ENCODE measurements around the gene LENG1. TPM values are rescaled to one million over a fixed set of nuclear protein-coding genes. Genes with fewer than 3 reads are reported as not detected.

The LENG1 gene
- total and polyA plus RNA-seq, 9 of the 15 experiments (the other 6 are each of a cell fraction or from before 2014, with no cell fraction given): 0.30 to 10.5 (median 4.7) TPM

- DNase-seq (ENCODE audit: extremely low read depth in 1 of 4, low spot score in 3 of 4) (peak in 1 of 4 experiments; percentile 4), ATAC-seq (no peak), FAIRE-seq (no peak)
- Histone ChIP-seq H3K27ac (ENCODE audit: extremely low read depth, low read depth, low read length) (no peak overlapping the region), H3K4me3 (no peak overlapping the region), H3K9me1 (ENCODE audit: control insufficient read depth, insufficient read depth, low read length) (peaks cover 3% of the 10 kb centered on the region), H3K36me3 (ENCODE audit: control insufficient read depth, insufficient read depth, low read length) (peaks cover 64% of the 10 kb centered on the region; the same call in 2 of the 3 replicates), H4K20me1 (replicated peaks; ENCODE audit: control insufficient read depth, insufficient read depth, low read length) (no peaks in the 10 kb centered on the region; the same call in 1 of the 2 replicates), H3K79me2 (ENCODE audit: control insufficient read depth, insufficient read depth, low read length) (peaks cover 4% of the 10 kb centered on the region; the same call in 1 of the 3 replicates), H3K9ac (ENCODE audit: insufficient read depth in 1 of 2, low read depth in 2 of 2, low read length in 2 of 2) (peak overlapping the region in 1 of 2 experiments; percentile 35; a peak in 1 of 4 replicates), H3K4me2 (ENCODE audit: insufficient read depth, low read length) (no peak overlapping the region), H2AFZ (ENCODE audit: low read depth, low read length) (no peak overlapping the region), H3K27me3 (ENCODE audit: control insufficient read depth in 2 of 2, insufficient read depth in 2 of 2, low read length in 2 of 2) (no peaks in the 10 kb centered on the region), H3K4me1 (replicated peaks in 1 of 2; ENCODE audit: control insufficient read depth in 2 of 2, insufficient read depth in 2 of 2, low read length in 2 of 2) (peaks cover 0 to 11% of the 10 kb centered on the region in 2 experiments; a peak in 2 of 5 replicates), H3K9me3 (replicated peaks; ENCODE audit: control insufficient read depth, insufficient read depth, low read depth, low read length) (no peaks in the 10 kb centered on the region)
- ChIA-PET POLR2A (interaction anchor here (0.9 to 1.7 kb wide), 3 partner anchors 9 to 28 kb away, joined by 3 to 10 read pairs (median 4); partner anchors contain the start of gene MBOAT7), CTCF (ENCODE audit: low intra/inter-chr PET ratio) (no interaction called here)
- WGBS (ENCODE audit: insufficient coverage, low coverage, missing lambda C conversion rate): 83% methylated on average over 4 of the region's 37 CpGs
- BruUV-seq (replicated peaks): no TSS peak
- intact Hi-C loops (cut with micrococcal nuclease) (no loop called here), in situ Hi-C loops (cut with MboI) (no loop called here)
- peak; percentile 33; the same call in 1 of the 2 replicates for TF ChIP-seq POLR2G (IDR thresholded peaks at IDR 0.05; ENCODE audit: low read depth, low read length)
- TF ChIP-seq NFRKB (IDR thresholded peaks at IDR 0.05; ENCODE audit: low read depth): no peak
- TF ChIP-seq ATF4 (CRISPR knock-in tag; IDR thresholded peaks at IDR 0.05): no peak
- TF ChIP-seq ZNF644 (tag; IDR thresholded peaks at IDR 0.05; ENCODE audit: low read depth): no peak
- TF ChIP-seq GMEB1 (CRISPR knock-in tag; IDR thresholded peaks at IDR 0.05): no peak
- no peak for TF ChIP-seq JUN (IDR thresholded peaks at IDR 0.05; ENCODE audit: borderline replicate concordance, low read depth, low read length)
- TF ChIP-seq JUN (CRISPR knock-in tag; IDR thresholded peaks at IDR 0.05; ENCODE audit: borderline replicate concordance): no peak
- peak; percentile 40; the same call in 1 of the 2 replicates for TF ChIP-seq RBFOX2 (IDR thresholded peaks at IDR 0.05; ENCODE audit: low read depth, low read length)
These were observed 21.2 kb upstream of the LENG1 start for GRCh38 chr19:54180691-54181091.

Data from K562 (cell line).